ENCODE data around the gene LONP2. TPM values are rescaled to one million over a fixed set of nuclear protein-coding genes. Genes with fewer than 3 reads are reported as not detected.
A peak's percentile ranks its signal among the peaks of the same experiment; 100 is the strongest.

The LONP2 gene
- total and polyA plus RNA-seq, 9 of the 15 experiments (the other 6 are each of a cell fraction or from before 2014, with no cell fraction given), result 8.1 to 41.2 (median 25.6) TPM

DNA sequence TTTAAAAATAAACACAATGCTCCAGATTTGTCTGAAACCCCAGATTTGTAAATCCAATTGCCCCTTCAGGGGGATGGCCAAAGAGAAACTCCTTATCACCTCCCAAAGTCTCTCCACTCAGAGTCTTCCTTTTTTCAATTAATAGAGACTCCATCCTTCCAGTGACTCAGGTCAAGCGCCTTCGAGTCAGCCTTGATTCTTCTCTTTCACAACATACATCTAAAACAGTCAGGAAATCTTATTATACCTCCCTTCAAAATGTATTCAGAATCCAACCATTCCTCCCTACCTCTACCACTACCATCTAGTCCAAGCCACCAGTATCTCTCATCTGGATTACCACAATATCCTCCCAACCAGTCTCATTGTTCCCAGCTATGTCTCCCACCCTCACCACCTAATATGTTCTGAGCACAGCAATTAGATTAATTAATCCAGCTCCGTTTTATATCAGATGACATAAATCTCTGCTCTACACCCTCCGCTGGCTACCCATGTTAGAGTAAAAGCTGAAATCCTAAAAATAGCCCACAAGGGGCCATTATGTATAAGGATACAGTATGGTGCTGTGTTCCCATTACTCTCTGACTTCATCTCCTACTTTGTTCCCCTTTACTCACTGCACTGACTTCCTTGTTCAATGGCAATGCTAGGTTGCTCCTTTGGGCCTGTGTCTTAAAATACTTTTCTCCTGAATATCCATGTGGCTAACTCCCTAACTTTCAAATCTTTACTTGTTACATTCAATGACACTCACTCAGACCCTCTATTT is 129.3 kb downstream of the LONP2 start:
- Histone ChIP-seq H3K79me2 (ENCODE audit: control insufficient read depth, insufficient read depth, low read length) (peaks cover 96% of the 10 kb centered on the region), H3K27ac (ENCODE audit: extremely low read depth, low read depth, low read length) (no peak overlapping the region), H4K20me1 (replicated peaks; ENCODE audit: control insufficient read depth, insufficient read depth, low read length) (peaks cover 15% of the 10 kb centered on the region; the same call in 1 of the 2 replicates), H2AFZ (ENCODE audit: low read depth, low read length) (no peak overlapping the region), H3K4me1 (replicated peaks in 1 of 2; ENCODE audit: control insufficient read depth in 2 of 2, insufficient read depth in 2 of 2, low read length in 2 of 2) (peaks cover 7 to 19% of the 10 kb centered on the region in 2 experiments; a peak in 4 of 5 replicates), H3K9ac (ENCODE audit: insufficient read depth in 1 of 2, low read depth in 2 of 2, low read length in 2 of 2) (no peak overlapping the region), H3K27me3 (ENCODE audit: control insufficient read depth in 2 of 2, insufficient read depth in 2 of 2, low read length in 2 of 2) (no peaks in the 10 kb centered on the region), H3K4me2 (ENCODE audit: insufficient read depth, low read length) (no peak overlapping the region), H3K9me3 (replicated peaks; ENCODE audit: control insufficient read depth, insufficient read depth, low read depth, low read length) (no peaks in the 10 kb centered on the region), H3K9me1 (ENCODE audit: control insufficient read depth, insufficient read depth, low read length) (no peaks in the 10 kb centered on the region), H3K36me3 (ENCODE audit: control insufficient read depth, insufficient read depth, low read length) (no peaks in the 10 kb centered on the region), H3K4me3 (no peak overlapping the region)
- no peak for DNase-seq (ENCODE audit: extremely low read depth in 1 of 4, low spot score in 3 of 4)
- intact Hi-C loops (cut with micrococcal nuclease) (no loop called here), in situ Hi-C loops (cut with MboI) (no loop called here)
- FAIRE-seq, result no peak
- 58% methylated on average over 4 of the region's 4 CpGs for WGBS (ENCODE audit: insufficient coverage, low coverage, missing lambda C conversion rate)
- CTCF ChIA-PET (ENCODE audit: low intra/inter-chr PET ratio), result no interaction called here
- no TSS peak for BruUV-seq (replicated peaks)
- POLR2A ChIA-PET, result interaction anchor here (1.1 to 5.2 kb wide), 2 partner anchors 7 to 115 kb away, joined by 3 to 48 read pairs; no protein-coding TSS in a partner anchor
- ATAC-seq, result peak; percentile 39; the same call in 2 of the 3 replicates
- no peak for TF ChIP-seq DEAF1 (CRISPR knock-in tag; IDR thresholded peaks at IDR 0.05)
- peak; percentile 36 to 46; a peak in 1 of 4 replicates for TF ChIP-seq KDM1A (IDR thresholded peaks at IDR 0.05)
- peak; percentile 15; the same call in 1 of the 2 replicates for TF ChIP-seq SPI1 (IDR thresholded peaks at IDR 0.05; ENCODE audit: borderline replicate concordance, low read depth, low read length)
- TF ChIP-seq MBD1 (CRISPR knock-in tag; IDR thresholded peaks at IDR 0.05), result no peak
- TF ChIP-seq FOSL1 (tag; conservative IDR thresholded peaks at IDR 0.05), result no peak
- TF ChIP-seq ZNF174 (CRISPR knock-in tag; IDR thresholded peaks at IDR 0.05), result no peak
- no peak for TF ChIP-seq FOXP4 (CRISPR knock-in tag; IDR thresholded peaks at IDR 0.05; ENCODE audit: borderline replicate concordance)
- TF ChIP-seq AFF1 (IDR thresholded peaks at IDR 0.05; ENCODE audit: low read depth in 1 of 2, partially characterized antibody in 2 of 2), result no peak
- no peak for TF ChIP-seq ZNF274 (IDR thresholded peaks at IDR 0.05; ENCODE audit: borderline replicate concordance, low read depth, low read length)
- TF ChIP-seq NCOA6 (IDR thresholded peaks at IDR 0.05), result no peak
- TF ChIP-seq BMI1 (IDR thresholded peaks at IDR 0.05; ENCODE audit: low read length), result no peak
- TF ChIP-seq ZNF586 (CRISPR knock-in tag; conservative IDR thresholded peaks at IDR 0.05), result no peak
